WTC11 (cell line): Measurements from ENCODE around the gene LIMCH1.

Source experiments
- CTCF ChIP-seq: fragments of 200-600 bp; IDR thresholded peaks from 2 replicates; pipeline ENCODE4 v1.8.0; 2022; ENCODE audit warnings: antibody characterized with exemption
- ZBTB21 ChIP-seq: sonication (generic); formaldehyde crosslinking; IDR thresholded peaks from 2 replicates; pipeline ENCODE4 v1.8.1; 2023; ENCODE audit warnings: mild to moderate bottlenecking, missing genetic modification reagents, borderline replicate concordance

- TF ChIP-seq CTCF = no peak
- no peak for TF ChIP-seq ZBTB21 (CRISPR knock-in tag)
These were observed 108.9 kb downstream of the LIMCH1 start for GRCh38 chr4:41646862-41647261.
